ENCODE results near the gene SZT2. TPM values are rescaled to one million over a fixed set of nuclear protein-coding genes. Genes with fewer than 3 reads are reported as not detected.

SZT2 gene
- polyA plus RNA-seq, 1 experiment = 9.4 TPM

GRCh38 chr1:43444151-43444828 lies 54.6 kb downstream of the SZT2 start:
- DNase-seq (ENCODE audit: low read depth, low spot score) = no peak
- Histone ChIP-seq H3K9me3 (ENCODE audit: control insufficient read depth, insufficient read depth, low read length) (no peaks in the 10 kb centered on the region; the same call in 1 of the 2 replicates), H3K27me3 (ENCODE audit: control insufficient read depth, insufficient read depth, low read length) (no peaks in the 10 kb centered on the region), H3K4me3 (ENCODE audit: low read depth, low read length) (no peak overlapping the region), H3K27ac (ENCODE audit: low read depth, low read length) (no peak overlapping the region)
- ChIA-PET POLR2A (interaction anchor here (0.6 kb wide), 2 partner anchors 18 to 35 kb away, joined by 3 read pairs; no protein-coding TSS in a partner anchor), CTCF (interaction anchor here (1.0 kb wide), 1 partner anchor 217 kb away, joined by 4 read pairs; no protein-coding TSS in a partner anchor)
- TF ChIP-seq, protein P1, sequence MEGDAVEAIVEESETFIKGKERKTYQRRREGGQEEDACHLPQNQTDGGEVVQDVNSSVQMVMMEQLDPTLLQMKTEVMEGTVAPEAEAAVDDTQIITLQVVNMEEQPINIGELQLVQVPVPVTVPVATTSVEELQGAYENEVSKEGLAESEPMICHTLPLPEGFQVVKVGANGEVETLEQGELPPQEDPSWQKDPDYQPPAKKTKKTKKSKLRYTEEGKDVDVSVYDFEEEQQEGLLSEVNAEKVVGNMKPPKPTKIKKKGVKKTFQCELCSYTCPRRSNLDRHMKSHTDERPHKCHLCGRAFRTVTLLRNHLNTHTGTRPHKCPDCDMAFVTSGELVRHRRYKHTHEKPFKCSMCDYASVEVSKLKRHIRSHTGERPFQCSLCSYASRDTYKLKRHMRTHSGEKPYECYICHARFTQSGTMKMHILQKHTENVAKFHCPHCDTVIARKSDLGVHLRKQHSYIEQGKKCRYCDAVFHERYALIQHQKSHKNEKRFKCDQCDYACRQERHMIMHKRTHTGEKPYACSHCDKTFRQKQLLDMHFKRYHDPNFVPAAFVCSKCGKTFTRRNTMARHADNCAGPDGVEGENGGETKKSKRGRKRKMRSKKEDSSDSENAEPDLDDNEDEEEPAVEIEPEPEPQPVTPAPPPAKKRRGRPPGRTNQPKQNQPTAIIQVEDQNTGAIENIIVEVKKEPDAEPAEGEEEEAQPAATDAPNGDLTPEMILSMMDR (IDR thresholded peaks at IDR 0.05; ENCODE audit: low read depth, low read length) = no peak

GRCh38 chr1:43444836-43445235 lies 55.1 kb downstream of the SZT2 start:
- Histone ChIP-seq H3K27ac (ENCODE audit: low read depth, low read length) (no peak overlapping the region), H3K9me3 (ENCODE audit: control insufficient read depth, insufficient read depth, low read length) (no peaks in the 10 kb centered on the region; the same call in 1 of the 2 replicates), H3K27me3 (ENCODE audit: control insufficient read depth, insufficient read depth, low read length) (no peaks in the 10 kb centered on the region), H3K4me3 (ENCODE audit: low read depth, low read length) (no peak overlapping the region)
- no peak for DNase-seq (ENCODE audit: low read depth, low spot score)
- ChIA-PET CTCF (interaction anchor here (1.0 kb wide), 1 partner anchor 218 kb away, joined by 4 read pairs; no protein-coding TSS in a partner anchor), POLR2A (interaction anchor here (0.6 kb wide), 1 partner anchor 18 kb away, joined by 3 read pairs; no protein-coding TSS in a partner anchor)
- TF ChIP-seq, protein P1 (IDR thresholded peaks at IDR 0.05; ENCODE audit: low read depth, low read length) = no peak

DNA sequence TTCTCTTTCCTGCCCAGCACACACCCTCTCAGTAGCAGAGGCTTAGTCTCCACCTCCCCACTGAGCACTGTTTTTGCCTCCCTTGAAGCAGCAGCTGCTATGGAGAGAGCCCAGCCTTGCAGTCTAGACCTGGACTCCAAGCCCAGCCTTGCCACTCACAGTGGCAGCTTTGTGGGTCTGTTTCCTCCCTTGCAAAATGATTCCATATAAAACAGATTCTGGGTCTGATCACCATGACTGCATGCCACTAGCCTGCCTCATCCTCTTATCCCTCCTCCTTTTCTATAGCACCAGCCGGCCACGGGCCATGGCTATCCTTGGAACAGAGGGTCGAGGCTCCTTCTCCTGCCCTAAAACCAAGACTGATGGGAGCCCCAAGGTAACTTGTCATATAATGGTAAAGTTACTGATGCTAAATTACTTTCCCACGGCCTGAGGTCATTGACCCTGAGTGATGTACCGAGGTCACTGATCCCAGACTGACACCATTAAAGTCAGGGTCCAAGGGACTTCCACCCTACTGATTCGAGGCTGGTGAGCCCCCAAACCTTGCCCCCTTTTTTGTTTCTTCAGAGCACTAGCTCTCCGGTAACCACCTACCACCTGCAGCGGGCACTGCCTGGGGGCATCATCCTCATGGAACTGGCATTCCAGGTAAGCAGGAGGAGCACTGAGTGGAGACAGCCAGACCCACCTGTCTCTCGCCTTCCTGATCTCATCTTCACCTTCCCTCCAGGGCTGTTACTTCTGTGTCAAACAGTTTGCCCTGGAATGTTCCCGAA lies 56.1 kb downstream of the SZT2 start:
- CTCF ChIA-PET = no interaction called here
- DNase-seq (ENCODE audit: low read depth, low spot score) = no peak
- TF ChIP-seq, protein P1 (IDR thresholded peaks at IDR 0.05; ENCODE audit: low read depth, low read length) = no peak
- POLR2A ChIA-PET = no interaction called here
- no peak overlapping the region for H3K4me3 ChIP-seq (ENCODE audit: low read depth, low read length)
- H3K9me3 ChIP-seq (ENCODE audit: control insufficient read depth, insufficient read depth, low read length) = no peaks in the 10 kb centered on the region; the same call in 1 of the 2 replicates
- H3K27ac ChIP-seq (ENCODE audit: low read depth, low read length) = no peak overlapping the region
- H3K27me3 ChIP-seq (ENCODE audit: control insufficient read depth, insufficient read depth, low read length) = no peaks in the 10 kb centered on the region

- Histone ChIP-seq H3K27ac (ENCODE audit: low read depth, low read length) (no peak overlapping the region), H3K4me3 (ENCODE audit: low read depth, low read length) (no peak overlapping the region), H3K9me3 (ENCODE audit: control insufficient read depth, insufficient read depth, low read length) (no peaks in the 10 kb centered on the region; the same call in 1 of the 2 replicates), H3K27me3 (ENCODE audit: control insufficient read depth, insufficient read depth, low read length) (no peaks in the 10 kb centered on the region)
- no peak for DNase-seq (ENCODE audit: low read depth, low spot score)
- POLR2A ChIA-PET = no interaction called here
- TF ChIP-seq, protein P1 (IDR thresholded peaks at IDR 0.05; ENCODE audit: low read depth, low read length) = no peak
- CTCF ChIA-PET = no interaction called here
Measured at GRCh38 chr1:43446388-43446740, 56.7 kb downstream of the SZT2 start.

Measured in AG04450 (cell line).